Tibial nerve (tissue), 4 donors: ENCODE results near the gene SLC38A4. TPM values are rescaled to one million over a fixed set of nuclear protein-coding genes. Genes with fewer than 3 reads are reported as not detected.
"Not testable (repeated sequence)": the region's sequence is repeated elsewhere in the genome, so short reads cannot be mapped to it uniquely, and the experiment has no call there.

Experiments used
- DNase-seq, 2 donors: peaks; one replicate each; pipeline ENCODE4 v3.0.0-alpha.2; 2019; ENCODE audit warnings: low spot score in 2 of 2
- H3K27ac ChIP-seq, 4 donors: fragments of 200-600 bp; sonication (generic) in 3 of 4; one replicate each; pipeline ENCODE4 v1.5.1; 2017 to 2019; ENCODE audit warnings: mild to moderate bottlenecking in 1 of 4
- H3K27me3 ChIP-seq, 2 donors: fragments of 200-600 bp; sonication (generic) in 1 of 2; one replicate each; pipeline versions ENCODE4 v1.5.1 to v1.6.0; 2017 to 2019
- H3K36me3 ChIP-seq, 3 donors: fragments of 200-600 bp; sonication (generic); one replicate each; pipeline ENCODE4 v1.5.1; 2018 to 2019
- H3K4me1 ChIP-seq, 4 donors: fragments of 200-600 bp; sonication (generic) in 3 of 4; one replicate each; pipeline ENCODE4 v1.5.1; 2017 to 2019
- H3K4me3 ChIP-seq, 4 donors: fragments of 200-600 bp; sonication (generic) in 3 of 4; one replicate each; pipeline ENCODE4 v1.5.1; 2017 to 2019; ENCODE audit warnings: mild to moderate bottlenecking in 1 of 4, moderate library complexity in 1 of 4
- H3K9me3 ChIP-seq, 4 donors: fragments of 200-600 bp; sonication (generic) in 3 of 4; one replicate each; pipeline ENCODE4 v1.5.1; 2017 to 2019
- EP300 ChIP-seq, 2 donors: sonication (generic); formaldehyde crosslinking; IDR thresholded peaks; one replicate each; pipeline ENCODE4 v1.6.1; 2017; ENCODE audit warnings: antibody characterized with exemption in 2 of 2, mild to moderate bottlenecking in 1 of 2
- POLR2A ChIP-seq, 2 donors: fragments of 450-650 bp; IDR thresholded peaks; one replicate each; pipeline ENCODE4 v1.6.1; 2017; ENCODE audit warnings: antibody characterized with exemption in 2 of 2, mild to moderate bottlenecking in 2 of 2, moderate library complexity in 2 of 2
- WGBS, 2 donors: methylation state at CpG; one replicate each; pipeline ENCODE4 v1.1.5; 2018; 5-methylcytosine and 5-hydroxymethylcytosine counted together
- total RNA-seq, 4 donors: library from RNA; depleted of rRNA; stranded (reverse); fragments of >200 nt; gene quantifications; one replicate each; pipeline ENCODE4 v1.1.0, GENCODE V29; 2016
- TF ChIP-seq, protein P1 (sequence below), 5 experiments: fragments of 200-600 bp in 3 of 5; fragments of 450-650 bp in 2 of 5; sonication (generic) in 3 of 5; IDR thresholded peaks; one replicate each; pipeline ENCODE4 v1.5.1; 2016 to 2019; ENCODE audit warnings: antibody characterized with exemption in 5 of 5, mild to moderate bottlenecking in 3 of 5, moderate library complexity in 2 of 5

SLC38A4 gene
- total RNA-seq, 4 donors from 2014 or later = 0.42 TPM; not detected in 3

DNA sequence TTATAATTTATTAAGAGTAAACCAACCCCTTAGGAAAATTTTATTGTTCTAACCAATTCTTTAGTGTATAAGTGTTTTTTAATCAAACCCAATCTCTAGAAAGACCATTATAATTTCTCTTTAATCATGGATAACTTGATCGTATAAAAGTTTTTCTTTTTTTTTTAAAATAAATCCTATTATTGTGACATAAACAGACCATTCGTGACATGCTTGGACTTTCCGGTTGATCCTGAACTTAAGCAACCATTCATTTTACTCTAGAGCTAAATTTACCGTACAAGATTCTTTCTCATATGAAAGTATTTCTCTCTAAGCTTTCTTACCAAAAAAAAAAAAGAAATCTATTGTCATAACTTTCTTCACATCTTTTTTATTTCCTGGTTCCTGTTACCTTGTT lies 32.6 kb upstream of the SLC38A4 start:
- WGBS, 2 donors = 81 to 89% methylated on average over 4 of the region's 4 CpGs
- DNase-seq = no peak
- no peak overlapping the region for H3K27ac ChIP-seq
- H3K4me3 ChIP-seq = no peak overlapping the region
- TF ChIP-seq EP300 (IDR thresholded peaks at IDR 0.05) (no peak), POLR2A (IDR thresholded peaks at IDR 0.05) (no peak)
- TF ChIP-seq, protein P1, sequence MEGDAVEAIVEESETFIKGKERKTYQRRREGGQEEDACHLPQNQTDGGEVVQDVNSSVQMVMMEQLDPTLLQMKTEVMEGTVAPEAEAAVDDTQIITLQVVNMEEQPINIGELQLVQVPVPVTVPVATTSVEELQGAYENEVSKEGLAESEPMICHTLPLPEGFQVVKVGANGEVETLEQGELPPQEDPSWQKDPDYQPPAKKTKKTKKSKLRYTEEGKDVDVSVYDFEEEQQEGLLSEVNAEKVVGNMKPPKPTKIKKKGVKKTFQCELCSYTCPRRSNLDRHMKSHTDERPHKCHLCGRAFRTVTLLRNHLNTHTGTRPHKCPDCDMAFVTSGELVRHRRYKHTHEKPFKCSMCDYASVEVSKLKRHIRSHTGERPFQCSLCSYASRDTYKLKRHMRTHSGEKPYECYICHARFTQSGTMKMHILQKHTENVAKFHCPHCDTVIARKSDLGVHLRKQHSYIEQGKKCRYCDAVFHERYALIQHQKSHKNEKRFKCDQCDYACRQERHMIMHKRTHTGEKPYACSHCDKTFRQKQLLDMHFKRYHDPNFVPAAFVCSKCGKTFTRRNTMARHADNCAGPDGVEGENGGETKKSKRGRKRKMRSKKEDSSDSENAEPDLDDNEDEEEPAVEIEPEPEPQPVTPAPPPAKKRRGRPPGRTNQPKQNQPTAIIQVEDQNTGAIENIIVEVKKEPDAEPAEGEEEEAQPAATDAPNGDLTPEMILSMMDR (IDR thresholded peaks at IDR 0.05) = no peak
- H3K36me3 ChIP-seq = no peaks in the 10 kb centered on the region
- peaks cover 0 to 55% (median 2%) of the 10 kb centered on the region in 4 donors for H3K9me3 ChIP-seq
- no peaks in the 10 kb centered on the region for H3K4me1 ChIP-seq
- H3K27me3 ChIP-seq = no peaks in the 10 kb centered on the region

DNA sequence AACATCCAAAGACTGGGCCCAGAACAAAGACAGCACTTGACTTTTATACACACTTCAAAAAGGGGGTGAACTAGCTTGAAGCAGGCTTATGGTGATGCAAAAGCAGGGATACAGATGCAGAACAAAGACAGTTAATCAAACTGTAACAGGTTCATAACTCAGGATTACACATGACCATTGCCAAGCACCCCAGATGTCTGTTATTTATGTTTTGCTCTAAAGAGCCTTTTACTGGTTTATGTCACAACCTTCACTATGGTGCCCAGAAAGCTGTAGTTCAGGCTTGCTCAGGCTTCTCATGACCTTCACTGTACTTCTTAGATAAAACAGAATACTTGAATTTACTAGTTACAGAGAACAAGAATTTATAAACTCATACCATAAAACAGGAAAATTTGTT lies 31.7 kb upstream of the SLC38A4 start:
- DNase-seq = no peak
- Histone ChIP-seq H3K4me1 (no peaks in the 10 kb centered on the region), H3K9me3 (peaks cover 0 to 46% (median 2%) of the 10 kb centered on the region in 4 donors), H3K36me3 (no peaks in the 10 kb centered on the region), H3K27me3 (no peaks in the 10 kb centered on the region), H3K27ac (no peak overlapping the region), H3K4me3 (no peak overlapping the region)
- TF ChIP-seq EP300 (IDR thresholded peaks at IDR 0.05) = no peak
- TF ChIP-seq, protein P1 (IDR thresholded peaks at IDR 0.05) = no peak
- no peak for TF ChIP-seq POLR2A (IDR thresholded peaks at IDR 0.05)

DNA sequence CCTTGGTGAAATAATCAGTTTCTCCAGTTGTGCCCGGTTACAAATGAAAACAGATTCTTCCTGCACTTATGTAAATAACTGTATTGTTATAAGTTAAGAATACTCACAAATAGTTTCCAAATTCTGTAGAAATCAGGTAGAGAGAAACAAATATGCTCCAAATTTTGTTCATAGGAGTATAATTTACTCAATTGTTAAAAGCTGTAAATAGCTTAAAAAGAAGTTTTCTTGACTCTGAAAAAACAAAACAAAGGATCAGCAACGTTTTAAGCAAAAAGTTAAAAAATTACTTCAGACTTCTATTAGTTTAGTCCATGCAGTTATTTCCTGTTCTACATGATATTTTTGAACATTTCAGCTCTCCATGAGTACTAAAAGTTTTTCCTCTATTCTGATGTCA lies 30.0 kb upstream of the SLC38A4 start:
- H3K27ac ChIP-seq = no peak overlapping the region
- no peak overlapping the region for H3K4me3 ChIP-seq
- DNase-seq = no peak
- TF ChIP-seq POLR2A (IDR thresholded peaks at IDR 0.05) = no peak
- no peak for TF ChIP-seq EP300 (IDR thresholded peaks at IDR 0.05)
- TF ChIP-seq, protein P1 (IDR thresholded peaks at IDR 0.05) = no peak
- no peaks in the 10 kb centered on the region for H3K27me3 ChIP-seq
- H3K9me3 ChIP-seq = peaks cover 0 to 42% (median 2%) of the 10 kb centered on the region in 4 donors
- 64 to 70% methylated on average over 2 of the region's 2 CpGs for WGBS, 2 donors
- H3K36me3 ChIP-seq = no peaks in the 10 kb centered on the region
- no peaks in the 10 kb centered on the region for H3K4me1 ChIP-seq

DNA sequence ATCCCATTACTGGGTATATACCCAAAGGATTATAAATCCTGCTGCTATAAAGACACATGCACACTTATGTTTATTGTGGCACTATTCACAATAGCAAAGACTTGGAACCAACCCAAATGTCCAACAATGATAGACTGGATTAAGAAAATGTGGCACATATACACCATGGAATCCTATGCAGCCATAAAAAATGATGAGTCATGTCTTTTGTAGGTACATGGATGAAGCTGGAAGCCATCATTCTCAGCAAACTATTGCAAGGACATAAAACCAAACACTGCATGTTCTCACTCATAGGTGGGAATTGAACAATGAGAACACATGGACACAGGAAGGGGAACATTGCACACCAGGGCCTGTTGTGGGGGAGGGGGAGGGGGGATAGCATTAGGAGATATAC lies 28.4 kb upstream of the SLC38A4 start:
- DNase-seq, H3K4me1 ChIP-seq, H3K27me3 ChIP-seq, H3K27ac ChIP-seq, H3K36me3 ChIP-seq, H3K4me3 ChIP-seq: not testable (repeated sequence)
- H3K9me3 ChIP-seq = peaks cover 0 to 45% (median 2%) of the 10 kb centered on the region in 4 donors

DNA sequence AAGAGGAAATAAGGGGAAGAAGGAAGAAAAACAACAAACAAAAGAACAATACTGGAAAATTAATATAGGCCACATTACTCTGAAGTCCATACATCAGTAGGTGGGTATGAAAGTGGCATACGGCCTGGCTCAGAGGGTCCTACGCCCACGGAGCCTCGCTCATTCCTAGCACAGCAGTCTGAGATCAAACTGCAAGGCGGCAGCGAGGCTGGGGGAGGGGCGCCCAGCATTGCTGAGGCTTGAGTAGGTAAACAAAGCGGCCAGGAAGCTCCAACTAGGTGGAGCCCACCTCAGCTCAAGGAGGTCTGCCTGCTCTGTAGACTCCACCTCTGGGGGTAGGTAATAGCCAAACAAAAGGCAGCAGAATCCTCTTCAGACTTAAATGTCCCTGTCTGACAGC lies 23.0 kb upstream of the SLC38A4 start:
- not testable (repeated sequence) for H3K4me1 ChIP-seq, DNase-seq, H3K4me3 ChIP-seq, H3K27ac ChIP-seq, H3K9me3 ChIP-seq, H3K27me3 ChIP-seq, H3K36me3 ChIP-seq
- WGBS, 2 donors = 77 to 78% methylated on average over 8 of the region's 8 CpGs

DNA sequence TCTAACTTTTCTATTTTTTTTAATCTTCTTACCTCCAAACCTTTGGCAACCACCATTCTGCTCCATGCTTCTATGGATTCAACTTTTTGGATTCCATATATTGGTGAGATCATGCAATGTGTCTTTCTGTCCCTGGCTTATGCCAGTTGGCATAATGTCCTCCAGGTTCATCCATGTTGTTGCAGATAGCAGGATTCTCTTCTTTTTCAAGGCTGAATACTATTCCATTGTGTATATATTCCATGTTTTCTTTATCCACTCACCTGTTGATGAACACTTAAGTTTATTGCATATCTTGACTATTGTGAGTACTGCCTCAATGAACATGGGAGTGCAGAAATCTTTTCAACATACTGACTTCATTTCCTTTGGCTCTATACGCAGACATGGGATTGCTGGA lies 21.2 kb upstream of the SLC38A4 start:
- Histone ChIP-seq H3K4me3 (no peak overlapping the region), H3K27ac (no peak overlapping the region), H3K36me3 (no peaks in the 10 kb centered on the region), H3K9me3 (peaks cover 0 to 6% (median 0%) of the 10 kb centered on the region in 4 donors), H3K4me1 (no peaks in the 10 kb centered on the region), H3K27me3 (no peaks in the 10 kb centered on the region)
- 97 to 100% methylated on average over 1 of the region's 1 CpG for WGBS, 2 donors
- TF ChIP-seq POLR2A (IDR thresholded peaks at IDR 0.05) = no peak
- TF ChIP-seq, protein P1 (IDR thresholded peaks at IDR 0.05) = no peak
- no peak for TF ChIP-seq EP300 (IDR thresholded peaks at IDR 0.05)
- DNase-seq = no peak
